Uterus (tissue), 2 donors: ENCODE data around the gene SUPT3H.

Source experiments
- POLR2A ChIP-seq, 2 donors: fragments of 450-650 bp; IDR thresholded peaks; one replicate each; pipeline ENCODE4 v1.6.1; 2016; ENCODE audit warnings: antibody characterized with exemption in 2 of 2, mild to moderate bottlenecking in 1 of 2, moderate library complexity in 1 of 2
- TF ChIP-seq, protein P1 (sequence below), 4 experiments: fragments of 200-600 bp in 2 of 4; fragments of 450-650 bp in 2 of 4; sonication (generic) in 2 of 4; IDR thresholded peaks; one replicate each; pipeline ENCODE4 v1.5.1; 2016 to 2019; ENCODE audit warnings: antibody characterized with exemption in 4 of 4, mild to moderate bottlenecking in 2 of 4, moderate library complexity in 1 of 4

DNA sequence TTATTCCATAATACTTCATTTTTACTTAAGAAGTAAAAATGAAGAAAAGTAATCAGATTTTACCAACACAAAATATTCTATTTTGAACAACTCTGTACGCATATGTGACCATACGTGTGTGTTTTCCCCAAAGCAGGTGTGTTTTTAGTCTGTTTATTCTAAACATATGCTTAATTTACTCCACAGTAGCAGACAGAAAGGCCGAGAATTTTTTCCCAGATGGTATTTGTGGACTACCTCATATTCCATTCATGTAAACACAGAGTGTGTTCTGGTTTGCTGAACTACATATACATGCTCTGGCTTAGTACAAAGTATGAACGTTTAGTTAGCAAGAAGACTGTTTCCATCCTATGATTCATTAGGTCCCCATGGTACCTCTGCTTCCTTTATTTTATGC is 282.9 kb downstream of the SUPT3H start:
- no peak for TF ChIP-seq POLR2A (IDR thresholded peaks at IDR 0.05)
- TF ChIP-seq, protein P1, sequence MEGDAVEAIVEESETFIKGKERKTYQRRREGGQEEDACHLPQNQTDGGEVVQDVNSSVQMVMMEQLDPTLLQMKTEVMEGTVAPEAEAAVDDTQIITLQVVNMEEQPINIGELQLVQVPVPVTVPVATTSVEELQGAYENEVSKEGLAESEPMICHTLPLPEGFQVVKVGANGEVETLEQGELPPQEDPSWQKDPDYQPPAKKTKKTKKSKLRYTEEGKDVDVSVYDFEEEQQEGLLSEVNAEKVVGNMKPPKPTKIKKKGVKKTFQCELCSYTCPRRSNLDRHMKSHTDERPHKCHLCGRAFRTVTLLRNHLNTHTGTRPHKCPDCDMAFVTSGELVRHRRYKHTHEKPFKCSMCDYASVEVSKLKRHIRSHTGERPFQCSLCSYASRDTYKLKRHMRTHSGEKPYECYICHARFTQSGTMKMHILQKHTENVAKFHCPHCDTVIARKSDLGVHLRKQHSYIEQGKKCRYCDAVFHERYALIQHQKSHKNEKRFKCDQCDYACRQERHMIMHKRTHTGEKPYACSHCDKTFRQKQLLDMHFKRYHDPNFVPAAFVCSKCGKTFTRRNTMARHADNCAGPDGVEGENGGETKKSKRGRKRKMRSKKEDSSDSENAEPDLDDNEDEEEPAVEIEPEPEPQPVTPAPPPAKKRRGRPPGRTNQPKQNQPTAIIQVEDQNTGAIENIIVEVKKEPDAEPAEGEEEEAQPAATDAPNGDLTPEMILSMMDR (IDR thresholded peaks at IDR 0.05), result no peak
